AG09309 (cell line): ENCODE measurements around the gene SAP30BP.
A peak's percentile ranks its signal among the peaks of the same experiment; 100 is the strongest.

Experiments used
- DNase-seq: peaks from one replicate; pipeline ENCODE4 v3.0.0-alpha.2; 2010; ENCODE audit warnings: low read depth
- H3K4me3 ChIP-seq: 2 replicates; pipeline ENCODE4 v1.5.1; 2011; ENCODE audit warnings: mild to moderate bottlenecking, low read depth, low read length, moderate library complexity; ENCODE audit not compliant: control insufficient read depth
- TF ChIP-seq, protein P1 (sequence below): IDR thresholded peaks from 2 replicates; pipeline ENCODE4 v1.5.1; 2011; ENCODE audit warnings: mild to moderate bottlenecking, low read depth, low read length, inconsistent platforms; ENCODE audit not compliant: insufficient read depth, control insufficient read depth; ENCODE audit errors: missing control alignments

The SAP30BP gene

DNA sequence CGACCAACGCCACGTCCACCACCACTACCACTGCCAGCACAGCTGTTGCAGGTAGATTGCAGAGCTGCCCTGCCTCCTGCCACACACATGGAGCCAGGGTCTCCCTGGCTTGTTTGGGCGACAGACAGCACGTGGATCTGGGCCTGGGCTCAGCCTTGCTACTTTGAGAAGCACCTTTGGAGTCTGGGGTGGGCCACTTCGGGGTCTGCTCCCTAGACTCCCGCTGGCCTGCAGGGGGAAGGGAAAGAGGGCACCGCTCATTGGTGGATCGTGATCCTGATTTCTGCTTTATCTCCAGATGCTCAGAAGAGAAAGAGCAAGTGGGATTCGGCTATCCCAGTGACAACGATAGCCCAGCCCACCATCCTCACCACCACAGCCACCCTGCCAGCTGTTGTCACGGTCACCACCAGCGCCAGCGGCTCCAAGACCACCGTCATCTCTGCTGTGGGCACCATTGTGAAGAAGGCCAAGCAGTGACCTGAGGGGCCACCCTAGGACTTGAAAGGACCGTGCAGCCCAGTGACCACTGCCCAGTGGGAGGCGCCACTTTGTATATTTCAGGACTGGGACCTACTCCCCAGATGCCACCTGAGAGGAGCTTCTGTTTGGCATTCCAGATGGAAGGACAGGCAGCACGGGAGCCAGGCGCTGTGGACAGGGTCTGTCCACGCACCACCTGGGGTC, 39.0 kb downstream of the SAP30BP start:
- DNase-seq, result no peak
- H3K4me3 ChIP-seq, result no peak overlapping the region
- TF ChIP-seq, protein P1, sequence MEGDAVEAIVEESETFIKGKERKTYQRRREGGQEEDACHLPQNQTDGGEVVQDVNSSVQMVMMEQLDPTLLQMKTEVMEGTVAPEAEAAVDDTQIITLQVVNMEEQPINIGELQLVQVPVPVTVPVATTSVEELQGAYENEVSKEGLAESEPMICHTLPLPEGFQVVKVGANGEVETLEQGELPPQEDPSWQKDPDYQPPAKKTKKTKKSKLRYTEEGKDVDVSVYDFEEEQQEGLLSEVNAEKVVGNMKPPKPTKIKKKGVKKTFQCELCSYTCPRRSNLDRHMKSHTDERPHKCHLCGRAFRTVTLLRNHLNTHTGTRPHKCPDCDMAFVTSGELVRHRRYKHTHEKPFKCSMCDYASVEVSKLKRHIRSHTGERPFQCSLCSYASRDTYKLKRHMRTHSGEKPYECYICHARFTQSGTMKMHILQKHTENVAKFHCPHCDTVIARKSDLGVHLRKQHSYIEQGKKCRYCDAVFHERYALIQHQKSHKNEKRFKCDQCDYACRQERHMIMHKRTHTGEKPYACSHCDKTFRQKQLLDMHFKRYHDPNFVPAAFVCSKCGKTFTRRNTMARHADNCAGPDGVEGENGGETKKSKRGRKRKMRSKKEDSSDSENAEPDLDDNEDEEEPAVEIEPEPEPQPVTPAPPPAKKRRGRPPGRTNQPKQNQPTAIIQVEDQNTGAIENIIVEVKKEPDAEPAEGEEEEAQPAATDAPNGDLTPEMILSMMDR, result no peak

- no peak for DNase-seq
- H3K4me3 ChIP-seq, result no peak overlapping the region
Measured at GRCh38 chr17:75707079-75707571, 40.0 kb downstream of the SAP30BP start.

GRCh38 chr17:75712446-75712845, 45.3 kb downstream of the SAP30BP start:
- DNase-seq, result no peak
- H3K4me3 ChIP-seq, result no peak overlapping the region
- TF ChIP-seq, protein P1, result no peak

More at GRCh38 chr17:75707079-75707571, 40.0 kb downstream of the SAP30BP start:
- TF ChIP-seq, protein P1, result no peak

DNA sequence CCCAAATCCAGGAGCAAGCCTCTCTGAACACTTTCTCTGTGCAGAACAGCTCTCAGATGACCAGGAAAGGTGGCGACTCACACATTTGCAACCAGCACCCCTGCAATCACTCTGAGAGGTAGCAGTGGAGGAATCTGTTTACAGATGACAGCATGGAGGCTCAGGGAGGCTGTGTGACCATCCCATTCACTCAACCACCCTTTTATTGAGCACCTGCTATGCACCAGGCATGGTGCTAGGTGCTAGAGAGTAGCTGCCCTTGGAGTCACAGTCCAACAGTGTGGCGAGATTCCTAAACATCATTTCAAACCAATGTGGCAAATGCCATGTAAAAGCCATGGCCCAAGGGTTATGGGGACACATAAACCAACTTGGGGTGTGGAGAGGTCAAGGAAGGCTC, 52.6 kb downstream of the SAP30BP start:
- no peak for DNase-seq
- TF ChIP-seq, protein P1, result no peak
- no peak overlapping the region for H3K4me3 ChIP-seq

DNA sequence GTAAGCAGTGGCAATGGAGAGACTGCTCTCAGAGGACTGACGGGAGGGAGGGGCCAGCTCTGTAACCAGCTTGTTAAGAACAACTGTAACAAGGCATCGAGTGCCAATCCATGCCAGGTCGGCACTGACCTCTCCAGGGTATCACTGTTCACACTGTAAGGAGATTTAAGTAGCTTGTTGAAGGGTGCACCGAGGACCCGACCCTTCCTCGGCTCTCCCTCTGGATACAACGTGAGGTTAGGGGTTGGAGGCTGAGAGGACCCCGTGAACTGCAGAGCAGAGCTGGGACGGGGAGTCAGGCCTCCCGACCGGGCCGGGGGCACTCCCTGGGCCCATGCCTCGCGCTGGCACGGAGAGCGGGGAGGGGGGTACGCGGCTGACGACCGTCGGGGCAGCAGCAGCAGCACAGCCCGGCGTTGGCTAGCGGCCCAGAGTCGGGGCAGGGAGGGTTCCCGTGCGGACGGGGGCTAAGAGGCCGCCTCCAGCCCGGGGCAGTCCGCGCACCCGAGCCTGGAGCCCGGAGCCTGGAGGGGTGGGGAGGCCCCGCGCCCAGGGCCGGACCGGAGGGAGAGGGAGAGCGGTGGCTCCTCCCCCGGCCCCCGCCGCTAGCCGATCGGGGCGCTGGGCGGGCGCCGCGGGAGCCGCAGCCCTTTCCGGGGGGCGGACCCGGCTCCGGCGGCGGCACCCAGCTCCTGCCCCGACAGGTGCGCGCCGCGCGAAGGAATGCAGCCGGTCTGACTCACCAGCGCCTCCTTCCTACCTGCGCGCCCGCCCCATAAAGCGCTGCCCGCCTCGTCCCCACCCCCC, 53.7 kb downstream of the SAP30BP start, which contains the start of gene ITGB4:
Gene ITGB4 (plus strand): TSS at position 804 of the 807 bp plus-strand sequence. CDS start 3,245 bp downstream, outside the sequence.
- TF ChIP-seq, protein P1, result no peak
- no peak for DNase-seq
- H3K4me3 ChIP-seq, result peak within 1 kb of the TSS; percentile 12

GRCh38 chr17:75721463-75722011, 54.4 kb downstream of the SAP30BP start:
- peak overlapping the region; percentile 12 for H3K4me3 ChIP-seq
- no peak for DNase-seq
- TF ChIP-seq, protein P1, result no peak
